B cell (primary cell): ENCODE data around the gene ZNF503. TPM values are rescaled to one million over a fixed set of nuclear protein-coding genes. Genes with fewer than 3 reads are reported as not detected.
A peak's percentile ranks its signal among the peaks of the same experiment; 100 is the strongest.

Experiments
- ATAC-seq: fragments of 200-7000 bp; cut with Tn5 transposase; one replicate; pipeline ENCODE4 v1.10.0; 2021; ENCODE audit warnings: low read depth, mild to moderate bottlenecking, moderate number of reproducible peaks, moderate library complexity
- CTCF ChIA-PET: fragments of 350-600 bp; sonication (Branson Sonifier 250); formaldehyde crosslinking; loops from one replicate; lab custom pipeline; 2021; ENCODE audit warnings: antibody characterized with exemption, inconsistent platforms; lab: Charles Lee
- POLR2A ChIA-PET: fragments of 350-600 bp; sonication (Branson Sonifier 250); formaldehyde crosslinking; loops from one replicate; lab custom pipeline; 2021; ENCODE audit warnings: antibody characterized with exemption; lab: Charles Lee
- DNase-seq: peaks from one replicate; pipeline ENCODE4 v3.0.0; 2013
- H2AFZ ChIP-seq: 2 replicates; pipeline ENCODE4 v1.6.1; 2012; ENCODE audit warnings: mild to moderate bottlenecking, low read depth, low read length; ENCODE audit not compliant: insufficient read depth, poor library complexity, severe bottlenecking
- H3K27ac ChIP-seq, 2 donors: 1 replicate in 1 of 2; 2 replicates in 1 of 2; pipeline ENCODE4 v1.5.1; 2012 to 2013; ENCODE audit warnings: low read length in 2 of 2, mild to moderate bottlenecking in 2 of 2, moderate library complexity in 1 of 2
- H3K27me3 ChIP-seq, 4 experiments: fragments of 200-600 bp in 1 of 4; sonication (generic) in 1 of 4; replicated peaks in 1 of 4; 1 replicate in 2 of 4; 2 replicates in 2 of 4; pipeline versions ENCODE4 v1.6.1 to v1.7.0; 2013 to 2016; ENCODE audit warnings: low read length in 3 of 4, mild to moderate bottlenecking in 2 of 4, mixed read lengths in 1 of 4, moderate library complexity in 1 of 4; ENCODE audit not compliant: insufficient read depth in 4 of 4, control insufficient read depth in 3 of 4; ENCODE audit errors: control extremely low read depth in 1 of 4
- H3K36me3 ChIP-seq, 2 experiments: replicated peaks in 1 of 2; 1 replicate in 1 of 2; 2 replicates in 1 of 2; pipeline versions ENCODE4 v1.6.1 to v1.7.1; 2013; ENCODE audit warnings: low read length in 1 of 2; ENCODE audit not compliant: insufficient read depth in 2 of 2, control insufficient read depth in 1 of 2; ENCODE audit errors: control extremely low read depth in 1 of 2, extremely low read depth in 1 of 2
- H3K4me1 ChIP-seq, 2 donors: fragments of 200-600 bp in 1 of 2; sonication (generic) in 1 of 2; 1 replicate in 1 of 2; 2 replicates in 1 of 2; pipeline versions ENCODE4 v1.5.1 to v1.6.1; 2013 to 2017; ENCODE audit warnings: low read length in 2 of 2; ENCODE audit not compliant: control insufficient read depth in 2 of 2, insufficient read depth in 2 of 2
- H3K4me2 ChIP-seq: replicated peaks from 2 replicates; pipeline ENCODE3; 2012; ENCODE audit warnings: mild to moderate bottlenecking, low read depth, low read length; ENCODE audit not compliant: poor library complexity, severe bottlenecking
- H3K4me3 ChIP-seq, 5 experiments: fragments of 200-600 bp in 1 of 5; sonication (generic) in 1 of 5; 1 replicate in 3 of 5; 2 replicates in 2 of 5; pipeline versions ENCODE4 v1.5.1 to v1.7.0; 2011 to 2016; ENCODE audit warnings: low read length in 4 of 5, mild to moderate bottlenecking in 4 of 5, low read depth in 2 of 5, control low read depth in 1 of 5, moderate library complexity in 1 of 5; ENCODE audit not compliant: insufficient read depth in 1 of 5; ENCODE audit errors: control extremely low read depth in 1 of 5, extremely low read depth in 1 of 5
- H3K79me2 ChIP-seq: fragments of 200-600 bp; sonication (generic); one replicate; pipeline ENCODE4 v1.6.0; 2016; ENCODE audit warnings: low read length; ENCODE audit not compliant: control insufficient read depth, insufficient read depth
- H3K9ac ChIP-seq: fragments of 200-600 bp; sonication (generic); 2 replicates; pipeline ENCODE4 v1.6.1; 2017; ENCODE audit warnings: mild to moderate bottlenecking, low read length, moderate library complexity
- H3K9me3 ChIP-seq, 3 donors: one replicate each; pipeline versions ENCODE4 v1.6.1 to v1.7.1; 2013; ENCODE audit warnings: low read length in 2 of 3; ENCODE audit not compliant: control insufficient read depth in 2 of 3, insufficient read depth in 1 of 3; ENCODE audit errors: control extremely low read depth in 1 of 3
- H4K20me1 ChIP-seq: 2 replicates; pipeline ENCODE4 v1.6.0; 2012; ENCODE audit warnings: mild to moderate bottlenecking, low read length; ENCODE audit not compliant: insufficient read depth, control insufficient read depth, poor library complexity, severe bottlenecking
- H3K27ac Mint-ChIP-seq: one replicate; pipeline ENCODE4 v1.8.0; 2021; ENCODE audit warnings: mixed read lengths
- H3K27me3 Mint-ChIP-seq: one replicate; pipeline ENCODE4 v1.8.0; 2021; ENCODE audit warnings: mixed read lengths
- H3K4me1 Mint-ChIP-seq: one replicate; pipeline ENCODE4 v1.8.0; 2021; ENCODE audit warnings: mixed read lengths
- H3K4me3 Mint-ChIP-seq: one replicate; pipeline ENCODE4 v1.8.0; 2021; ENCODE audit warnings: mixed read lengths
- H3K9me3 Mint-ChIP-seq: one replicate; pipeline ENCODE4 v1.8.0; 2022; ENCODE audit warnings: mixed read lengths; ENCODE audit not compliant: insufficient read depth
- CTCF ChIP-seq: fragments of 200-600 bp; IDR thresholded peaks from one replicate; pipeline ENCODE4 v1.8.0; 2022; ENCODE audit warnings: antibody characterized with exemption, mild to moderate bottlenecking
- EZH2 ChIP-seq: IDR thresholded peaks from 2 replicates; pipeline ENCODE4 v1.6.1; 2012; ENCODE audit warnings: borderline replicate concordance, low read depth, mild to moderate bottlenecking, moderate library complexity, low read length; ENCODE audit not compliant: insufficient read depth, poor library complexity, severe bottlenecking
- whole genome bisulfite sequencing: methylation state at CpG from one replicate; pipeline ENCODE4 v1.1.5; 2013; ENCODE audit warnings: missing lambda C conversion rate; ENCODE audit not compliant: insufficient coverage; 5-methylcytosine and 5-hydroxymethylcytosine counted together
- intact Hi-C: fragments of 100-400 bp; cut with micrococcal nuclease; formaldehyde crosslinking; loops from one replicate; pipeline ENCODE4 v1.10.0; 2022
- polyA minus RNA-seq: library from RNA; depleted of rRNA, polyadenylated mRNA; stranded (reverse); fragments of >200 nt; gene quantifications from 2 replicates; pipeline ENCODE4 v1.2.3, GENCODE V29; 2012
- polyA plus RNA-seq: library from polyadenylated mRNA; depleted of rRNA; stranded (reverse); fragments of >200 nt; gene quantifications from 2 replicates; pipeline ENCODE4 v1.2.3, GENCODE V29; 2012
- total RNA-seq, 2 donors: library from RNA; stranded (reverse); fragments of 120-200 nt in 1 of 2; gene quantifications; 1 replicate in 1 of 2; 2 replicates in 1 of 2; pipeline versions ENCODE4 v1.2.3 to v1.2.4, GENCODE V29; 2013 to 2022

ZNF503 gene
- not detected in 2 replicates for total RNA-seq
- total RNA-seq (2013), result 0.07 TPM
- 0.04 and 0.16 TPM in 2 replicates for polyA plus RNA-seq
- polyA minus RNA-seq, result 0.09 and 0.14 TPM in 2 replicates

GRCh38 chr10:75401569-75402485 lies at the start of gene ZNF503:
TSS of gene ZNF503 (minus strand) at chr10:75401764. CDS start at chr10:75401419, 345 bp downstream.
- ChIA-PET CTCF (interaction anchor here (1.1 kb wide), 1 partner anchor 1582 kb away, joined by 3 read pairs; no protein-coding TSS in a partner anchor), POLR2A (no interaction called here)
- Histone ChIP-seq H3K9me3 (peaks cover 0 to 58% (median 0%) of the 10 kb centered on the region in 3 donors), H3K4me3 (peak within 1 kb of the TSS; percentile 34 to 67 (median 59)), H3K27me3 (peaks cover 0 to 78% (median 33%) of the 10 kb centered on the region in 4 experiments), H2AFZ (peak within 1 kb of the TSS; percentile 83), H3K4me2 (peak within 1 kb of the TSS; percentile 95), H3K36me3 (no peaks in the 10 kb centered on the region), H3K27ac (no peak within 1 kb of the TSS), H3K79me2 (no peaks in the 10 kb centered on the region), H3K9ac (peak within 1 kb of the TSS; percentile 69), H3K4me1 (peaks cover 40 to 42% of the 10 kb centered on the region in 2 donors), H4K20me1 (no peaks in the 10 kb centered on the region)
- intact Hi-C loops, result no loop called here
- under 1% methylated on average over 80 of the region's 88 CpGs for WGBS
- Mint-ChIP-seq H3K4me3 (peak within 1 kb of the TSS; percentile 91), H3K9me3 (no peaks in the 10 kb centered on the region), H3K4me1 (peaks cover 35% of the 10 kb centered on the region), H3K27me3 (peaks cover 57% of the 10 kb centered on the region), H3K27ac (no peak within 1 kb of the TSS)
- TF ChIP-seq EZH2, result no peak
- TF ChIP-seq CTCF, result no peak
- peak; percentile 15 for ATAC-seq
- DNase-seq, result peak; percentile 48
